ENCODE measurements around the gene EIF3F.
A peak's percentile ranks its signal among the peaks of the same experiment; 100 is the strongest.
"Not testable (repeated sequence)": the region's sequence is repeated elsewhere in the genome, so short reads cannot be mapped to it uniquely, and the experiment has no call there.

EIF3F gene

GRCh38 chr11:7987560-7987883, 385 bp downstream of the EIF3F start:
- H3K36me3 ChIP-seq (ENCODE audit: control insufficient read depth in 4 of 4, insufficient read depth in 4 of 4, low read length in 3 of 4) = peaks cover 4 to 28% (median 17%) of the 10 kb centered on the region in 4 experiments
- H3K27me3 ChIP-seq (replicated peaks in 2 of 5; ENCODE audit: control insufficient read depth in 4 of 5, insufficient read depth in 5 of 5, low read length in 4 of 5); DNase-seq; H3K9me3 ChIP-seq (ENCODE audit: control extremely low read depth in 1 of 5, control insufficient read depth in 4 of 5, insufficient read depth in 2 of 5, low read depth in 1 of 5, low read length in 4 of 5): not testable (repeated sequence)
- peaks cover 6 to 24% (median 18%) of the 10 kb centered on the region in 4 experiments for H3K4me1 ChIP-seq (ENCODE audit: control extremely low read depth in 1 of 4, control insufficient read depth in 4 of 4, insufficient read depth in 4 of 4, low read length in 3 of 4)
- peak overlapping the region; percentile 69 to 87 for H3K27ac ChIP-seq (ENCODE audit: insufficient read depth in 1 of 2, low read depth in 1 of 2, low read length in 2 of 2, poor library complexity in 1 of 2, severe bottlenecking in 2 of 2)
- ChIA-PET POLR2A (interaction anchor here (0.5 kb wide), 1 partner anchor 1018 kb away, joined by 3 read pairs; no protein-coding TSS in a partner anchor), CTCF (interaction anchor here (0.6 to 2.3 kb wide), 13 partner anchors 11 to 1225 kb away, joined by 3 to 8 read pairs (median 5); no protein-coding TSS in a partner anchor)
- peak overlapping the region; percentile 56 to 93 (median 86) for H3K4me3 ChIP-seq (ENCODE audit: control insufficient read depth in 1 of 7, extremely low read depth in 1 of 7, insufficient read depth in 4 of 7, low read depth in 2 of 7, low read length in 6 of 7)
- WGBS (ENCODE audit: insufficient coverage) = 0% methylated on average over 1 of the region's 13 CpGs

DNA sequence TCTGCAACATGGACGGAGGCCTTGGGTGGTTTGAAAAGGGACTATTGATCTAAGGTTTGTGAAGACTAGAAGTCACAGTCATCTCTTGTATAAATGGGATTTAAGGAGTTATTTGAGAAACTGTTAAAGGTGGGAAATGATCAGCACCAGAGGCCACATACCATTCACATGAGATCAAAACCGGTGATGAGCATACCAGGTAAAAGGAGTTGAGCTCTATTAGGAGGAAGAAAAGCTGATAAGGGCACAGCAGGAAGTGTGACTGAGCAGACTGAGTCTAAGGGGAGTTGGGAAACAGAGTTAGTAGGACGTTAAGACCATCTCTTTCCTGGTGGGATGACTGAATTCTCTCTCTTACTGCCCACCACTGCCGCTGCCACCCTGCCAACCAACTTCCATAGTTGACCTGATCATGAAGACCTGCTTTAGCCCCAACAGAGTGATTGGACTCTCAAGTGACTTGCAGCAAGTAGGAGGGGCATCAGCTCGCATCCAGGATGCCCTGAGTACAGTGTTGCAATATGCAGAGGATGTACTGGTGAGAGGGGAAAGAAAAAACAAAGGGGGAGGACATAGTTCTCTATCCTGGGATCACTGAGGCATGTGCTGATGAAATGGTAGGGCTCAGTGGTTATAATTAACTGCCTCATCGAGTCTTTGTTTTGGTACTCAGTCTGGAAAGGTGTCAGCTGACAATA, 7.6 kb downstream of the EIF3F start:
- WGBS (ENCODE audit: insufficient coverage) = 100% methylated on average over 2 of the region's 6 CpGs
- no peak for DNase-seq
- Histone ChIP-seq H3K4me1 (ENCODE audit: control extremely low read depth in 1 of 4, control insufficient read depth in 4 of 4, insufficient read depth in 4 of 4, low read length in 3 of 4) (peaks cover 0 to 6% (median 2%) of the 10 kb centered on the region in 4 experiments), H3K27ac (ENCODE audit: insufficient read depth in 1 of 2, low read depth in 1 of 2, low read length in 2 of 2, poor library complexity in 1 of 2, severe bottlenecking in 2 of 2) (no peak overlapping the region), H3K36me3 (ENCODE audit: control insufficient read depth in 4 of 4, insufficient read depth in 4 of 4, low read length in 3 of 4) (peaks cover 40 to 79% (median 67%) of the 10 kb centered on the region in 4 experiments), H3K4me3 (ENCODE audit: control insufficient read depth in 1 of 7, extremely low read depth in 1 of 7, insufficient read depth in 4 of 7, low read depth in 2 of 7, low read length in 6 of 7) (no peak overlapping the region), H3K9me3 (ENCODE audit: control extremely low read depth in 1 of 5, control insufficient read depth in 4 of 5, insufficient read depth in 2 of 5, low read depth in 1 of 5, low read length in 4 of 5) (no peaks in the 10 kb centered on the region), H3K27me3 (replicated peaks in 2 of 5; ENCODE audit: control insufficient read depth in 4 of 5, insufficient read depth in 5 of 5, low read length in 4 of 5) (no peaks in the 10 kb centered on the region)
- POLR2A ChIA-PET = no interaction called here
- CTCF ChIA-PET = interaction anchor here (1.3 kb wide), 1 partner anchor 12 kb away, joined by 4 read pairs; no protein-coding TSS in a partner anchor

DNA sequence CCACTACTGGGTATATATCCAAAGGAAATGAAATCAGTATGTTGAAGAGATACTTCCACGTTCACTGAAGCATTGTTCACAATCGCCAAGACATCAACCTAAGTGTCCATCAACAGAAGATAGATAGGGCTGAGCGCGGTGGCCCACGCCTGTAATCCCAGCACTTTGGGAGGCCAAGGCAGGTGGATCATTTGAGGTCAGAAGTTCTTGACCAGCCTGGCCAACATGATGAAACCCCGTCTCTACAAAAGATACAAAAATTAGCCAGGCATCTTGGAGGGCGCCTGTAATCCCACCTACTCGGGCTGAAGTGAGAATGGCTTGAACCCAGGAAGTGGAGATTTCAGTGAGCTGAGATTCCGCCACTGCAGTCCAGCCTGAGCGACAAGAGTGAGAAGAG, 12.7 kb downstream of the EIF3F start:
- H3K27ac ChIP-seq (ENCODE audit: insufficient read depth in 1 of 2, low read depth in 1 of 2, low read length in 2 of 2, poor library complexity in 1 of 2, severe bottlenecking in 2 of 2) = no peak overlapping the region
- peaks cover 24 to 43% (median 33%) of the 10 kb centered on the region in 4 experiments for H3K36me3 ChIP-seq (ENCODE audit: control insufficient read depth in 4 of 4, insufficient read depth in 4 of 4, low read length in 3 of 4)
- no peaks in the 10 kb centered on the region for H3K9me3 ChIP-seq (ENCODE audit: control extremely low read depth in 1 of 5, control insufficient read depth in 4 of 5, insufficient read depth in 2 of 5, low read depth in 1 of 5, low read length in 4 of 5)
- peaks cover 0 to 6% (median 2%) of the 10 kb centered on the region in 4 experiments for H3K4me1 ChIP-seq (ENCODE audit: control extremely low read depth in 1 of 4, control insufficient read depth in 4 of 4, insufficient read depth in 4 of 4, low read length in 3 of 4)
- 89% methylated on average over 5 of the region's 10 CpGs for WGBS (ENCODE audit: insufficient coverage)
- DNase-seq = no peak
- no peak overlapping the region for H3K4me3 ChIP-seq (ENCODE audit: control insufficient read depth in 1 of 7, extremely low read depth in 1 of 7, insufficient read depth in 4 of 7, low read depth in 2 of 7, low read length in 6 of 7)
- ChIA-PET POLR2A (no interaction called here), CTCF (interaction anchor here (0.8 to 0.9 kb wide), 2 partner anchors 13 to 96 kb away, joined by 3 read pairs; partner anchors contain the start of gene EIF3F)
- peaks cover 0 to 2% (median 0%) of the 10 kb centered on the region in 5 experiments for H3K27me3 ChIP-seq (replicated peaks in 2 of 5; ENCODE audit: control insufficient read depth in 4 of 5, insufficient read depth in 5 of 5, low read length in 4 of 5)

DNA sequence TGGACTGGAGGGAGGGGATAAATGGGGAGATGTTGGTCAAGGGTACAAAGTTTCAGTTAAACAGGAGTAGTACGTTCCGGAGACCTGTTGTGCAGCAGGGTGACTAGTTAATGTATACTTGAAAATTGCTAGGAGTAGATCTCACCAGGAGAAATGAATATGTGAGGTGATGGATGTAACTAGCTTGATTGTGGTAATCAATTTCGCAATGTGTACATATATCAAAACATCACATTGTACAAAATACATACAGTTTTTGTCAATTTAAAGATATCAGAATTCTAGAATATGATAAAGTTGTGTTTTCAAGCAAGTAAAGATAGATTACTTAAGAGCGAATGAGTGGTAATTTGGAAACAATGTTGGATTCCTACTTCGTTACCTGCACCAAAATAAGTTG, 13.3 kb downstream of the EIF3F start:
- Histone ChIP-seq H3K36me3 (ENCODE audit: control insufficient read depth in 4 of 4, insufficient read depth in 4 of 4, low read length in 3 of 4) (peaks cover 20 to 37% (median 27%) of the 10 kb centered on the region in 4 experiments), H3K4me1 (ENCODE audit: control extremely low read depth in 1 of 4, control insufficient read depth in 4 of 4, insufficient read depth in 4 of 4, low read length in 3 of 4) (peaks cover 0 to 1% (median 0%) of the 10 kb centered on the region in 4 experiments), H3K4me3 (ENCODE audit: control insufficient read depth in 1 of 7, extremely low read depth in 1 of 7, insufficient read depth in 4 of 7, low read depth in 2 of 7, low read length in 6 of 7) (no peak overlapping the region), H3K27me3 (replicated peaks in 2 of 5; ENCODE audit: control insufficient read depth in 4 of 5, insufficient read depth in 5 of 5, low read length in 4 of 5) (peaks cover 0 to 2% (median 0%) of the 10 kb centered on the region in 5 experiments), H3K27ac (ENCODE audit: insufficient read depth in 1 of 2, low read depth in 1 of 2, low read length in 2 of 2, poor library complexity in 1 of 2, severe bottlenecking in 2 of 2) (no peak overlapping the region), H3K9me3 (ENCODE audit: control extremely low read depth in 1 of 5, control insufficient read depth in 4 of 5, insufficient read depth in 2 of 5, low read depth in 1 of 5, low read length in 4 of 5) (no peaks in the 10 kb centered on the region)
- no peak for DNase-seq
- ChIA-PET POLR2A (no interaction called here), CTCF (interaction anchor here (1.1 kb wide), 1 partner anchor 94 kb away, joined by 3 read pairs; no protein-coding TSS in a partner anchor)
- WGBS (ENCODE audit: insufficient coverage) = no CpG with 5 or more reads among the region's 5 CpGs

DNA sequence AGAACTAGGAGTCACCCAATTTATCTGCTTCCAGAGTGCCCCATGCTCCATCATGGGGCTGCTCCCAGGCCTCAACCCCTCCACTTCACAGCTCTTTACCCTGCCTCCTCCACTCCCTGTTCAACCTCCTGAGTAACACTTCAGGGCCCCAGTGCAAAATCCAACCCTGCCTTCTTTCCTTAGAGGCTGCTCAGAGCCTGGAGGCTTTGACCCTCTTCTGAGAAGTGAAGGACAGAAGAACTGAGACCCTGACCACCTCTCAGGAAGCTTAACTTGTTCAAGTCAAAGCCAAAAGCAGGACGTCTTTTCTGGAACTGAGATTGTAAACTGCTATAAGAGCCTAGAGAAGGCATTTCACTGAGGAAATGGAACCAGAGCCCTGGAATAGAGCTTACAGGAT, 15.5 kb downstream of the EIF3F start:
- H3K4me1 ChIP-seq (ENCODE audit: control extremely low read depth in 1 of 4, control insufficient read depth in 4 of 4, insufficient read depth in 4 of 4, low read length in 3 of 4) = no peaks in the 10 kb centered on the region
- no peaks in the 10 kb centered on the region for H3K9me3 ChIP-seq (ENCODE audit: control extremely low read depth in 1 of 5, control insufficient read depth in 4 of 5, insufficient read depth in 2 of 5, low read depth in 1 of 5, low read length in 4 of 5)
- H3K27me3 ChIP-seq (replicated peaks in 2 of 5; ENCODE audit: control insufficient read depth in 4 of 5, insufficient read depth in 5 of 5, low read length in 4 of 5) = peaks cover 0 to 2% (median 0%) of the 10 kb centered on the region in 5 experiments
- no peak for DNase-seq
- ChIA-PET CTCF (interaction anchor here (0.9 to 11.4 kb wide), 2 partner anchors 13 to 93 kb away, joined by 3 to 429 read pairs; no protein-coding TSS in a partner anchor), POLR2A (interaction anchor here (0.6 kb wide), 1 partner anchor 23 kb away, joined by 3 read pairs; no protein-coding TSS in a partner anchor)
- peaks cover 1 to 14% (median 11%) of the 10 kb centered on the region in 4 experiments for H3K36me3 ChIP-seq (ENCODE audit: control insufficient read depth in 4 of 4, insufficient read depth in 4 of 4, low read length in 3 of 4)
- WGBS (ENCODE audit: insufficient coverage) = 78% methylated on average over 1 of the region's 1 CpG
- H3K4me3 ChIP-seq (ENCODE audit: control insufficient read depth in 1 of 7, extremely low read depth in 1 of 7, insufficient read depth in 4 of 7, low read depth in 2 of 7, low read length in 6 of 7) = no peak overlapping the region
- no peak overlapping the region for H3K27ac ChIP-seq (ENCODE audit: insufficient read depth in 1 of 2, low read depth in 1 of 2, low read length in 2 of 2, poor library complexity in 1 of 2, severe bottlenecking in 2 of 2)

- Histone ChIP-seq H3K4me1 (ENCODE audit: control extremely low read depth in 1 of 4, control insufficient read depth in 4 of 4, insufficient read depth in 4 of 4, low read length in 3 of 4) (no peaks in the 10 kb centered on the region), H3K4me3 (ENCODE audit: control insufficient read depth in 1 of 7, extremely low read depth in 1 of 7, insufficient read depth in 4 of 7, low read depth in 2 of 7, low read length in 6 of 7) (no peak overlapping the region), H3K27ac (ENCODE audit: insufficient read depth in 1 of 2, low read depth in 1 of 2, low read length in 2 of 2, poor library complexity in 1 of 2, severe bottlenecking in 2 of 2) (no peak overlapping the region), H3K9me3 (ENCODE audit: control extremely low read depth in 1 of 5, control insufficient read depth in 4 of 5, insufficient read depth in 2 of 5, low read depth in 1 of 5, low read length in 4 of 5) (no peaks in the 10 kb centered on the region), H3K36me3 (ENCODE audit: control insufficient read depth in 4 of 4, insufficient read depth in 4 of 4, low read length in 3 of 4) (peaks cover 0 to 9% (median 7%) of the 10 kb centered on the region in 4 experiments), H3K27me3 (replicated peaks in 2 of 5; ENCODE audit: control insufficient read depth in 4 of 5, insufficient read depth in 5 of 5, low read length in 4 of 5) (peaks cover 0 to 2% (median 0%) of the 10 kb centered on the region in 5 experiments)
- CTCF ChIA-PET = interaction anchor here (0.9 to 11.4 kb wide), 2 partner anchors 14 to 92 kb away, joined by 3 to 429 read pairs; no protein-coding TSS in a partner anchor
- 68% methylated on average over 5 of the region's 7 CpGs for WGBS (ENCODE audit: insufficient coverage)
- POLR2A ChIA-PET = interaction anchor here (0.6 kb wide), 1 partner anchor 23 kb away, joined by 3 read pairs; no protein-coding TSS in a partner anchor
- DNase-seq = no peak
These were observed 16.1 kb downstream of the EIF3F start for GRCh38 chr11:8003187-8003586.

DNA sequence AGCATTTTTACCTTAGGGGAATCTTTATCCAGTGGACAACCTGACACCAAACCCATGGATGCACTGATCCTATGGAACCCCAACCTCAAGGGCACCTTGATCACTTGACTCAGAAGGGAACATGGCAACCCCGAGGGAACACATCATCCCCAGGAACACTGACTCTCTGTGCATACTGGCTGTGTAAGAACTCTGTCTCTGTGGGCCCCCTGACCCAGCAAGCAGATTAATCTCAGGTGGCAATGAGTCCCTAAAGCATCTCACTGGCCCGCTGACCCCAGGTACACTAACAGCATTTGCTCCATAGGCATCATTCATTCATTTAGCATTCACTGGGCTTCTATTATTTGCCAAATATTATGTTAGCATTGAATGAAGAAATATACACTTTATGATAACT, 16.9 kb downstream of the EIF3F start:
- DNase-seq = no peak

More for the DNA sequence above, 16.9 kb downstream of the EIF3F start:
- Histone ChIP-seq H3K4me3 (ENCODE audit: control insufficient read depth in 1 of 7, extremely low read depth in 1 of 7, insufficient read depth in 4 of 7, low read depth in 2 of 7, low read length in 6 of 7) (no peak overlapping the region), H3K9me3 (ENCODE audit: control extremely low read depth in 1 of 5, control insufficient read depth in 4 of 5, insufficient read depth in 2 of 5, low read depth in 1 of 5, low read length in 4 of 5) (no peaks in the 10 kb centered on the region), H3K36me3 (ENCODE audit: control insufficient read depth in 4 of 4, insufficient read depth in 4 of 4, low read length in 3 of 4) (peaks cover 0 to 4% (median 1%) of the 10 kb centered on the region in 4 experiments), H3K27ac (ENCODE audit: insufficient read depth in 1 of 2, low read depth in 1 of 2, low read length in 2 of 2, poor library complexity in 1 of 2, severe bottlenecking in 2 of 2) (no peak overlapping the region), H3K4me1 (ENCODE audit: control extremely low read depth in 1 of 4, control insufficient read depth in 4 of 4, insufficient read depth in 4 of 4, low read length in 3 of 4) (no peaks in the 10 kb centered on the region), H3K27me3 (replicated peaks in 2 of 5; ENCODE audit: control insufficient read depth in 4 of 5, insufficient read depth in 5 of 5, low read length in 4 of 5) (peaks cover 0 to 2% (median 0%) of the 10 kb centered on the region in 5 experiments)
- ChIA-PET POLR2A (no interaction called here), CTCF (interaction anchor here (1.0 to 11.4 kb wide), 2 partner anchors 31 to 91 kb away, joined by 4 to 429 read pairs; no protein-coding TSS in a partner anchor)
- 75% methylated on average over 1 of the region's 2 CpGs for WGBS (ENCODE audit: insufficient coverage)
